GM21447 (cell line): ENCODE results near the gene PGC.

Source experiments
- ATAC-seq: cut with Tn5 transposase; IDR thresholded peaks from one replicate; pipeline ENCODE4 v1.9.1; 2021; ENCODE audit not compliant: unreplicated experiment

The PGC gene

DNA sequence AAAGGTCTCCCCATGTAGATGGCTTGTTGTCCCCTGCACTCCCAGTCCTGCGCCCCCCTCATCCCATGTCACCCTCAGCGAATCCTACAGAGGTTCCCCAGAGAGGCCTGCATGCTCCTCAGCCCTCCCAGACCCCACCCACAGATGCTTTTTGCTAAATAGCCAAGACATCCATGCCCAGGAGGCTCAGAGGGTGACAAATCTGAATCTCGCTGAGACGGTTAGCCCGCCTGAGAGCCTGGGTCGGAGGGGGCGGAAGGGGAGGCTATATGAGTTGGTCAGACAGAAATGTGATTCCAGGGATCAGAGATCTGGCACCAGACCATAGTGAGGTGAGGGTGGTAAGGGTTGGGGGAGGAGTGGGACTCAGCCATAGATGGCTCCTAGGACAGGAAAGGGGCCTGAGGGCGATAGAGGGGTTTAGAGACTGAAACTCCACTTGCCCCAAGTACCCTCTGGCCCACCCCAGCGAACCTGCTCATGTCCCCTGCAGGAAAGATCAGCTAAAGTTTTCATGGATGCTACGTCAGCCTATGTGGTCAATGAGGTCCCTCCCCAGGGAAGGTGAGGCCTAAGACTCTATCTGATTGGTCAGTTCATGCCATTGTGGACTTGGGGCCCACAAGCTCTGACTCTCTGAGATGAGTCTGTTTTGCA lies 45.0 kb downstream of the PGC start:
- no peak for ATAC-seq

DNA sequence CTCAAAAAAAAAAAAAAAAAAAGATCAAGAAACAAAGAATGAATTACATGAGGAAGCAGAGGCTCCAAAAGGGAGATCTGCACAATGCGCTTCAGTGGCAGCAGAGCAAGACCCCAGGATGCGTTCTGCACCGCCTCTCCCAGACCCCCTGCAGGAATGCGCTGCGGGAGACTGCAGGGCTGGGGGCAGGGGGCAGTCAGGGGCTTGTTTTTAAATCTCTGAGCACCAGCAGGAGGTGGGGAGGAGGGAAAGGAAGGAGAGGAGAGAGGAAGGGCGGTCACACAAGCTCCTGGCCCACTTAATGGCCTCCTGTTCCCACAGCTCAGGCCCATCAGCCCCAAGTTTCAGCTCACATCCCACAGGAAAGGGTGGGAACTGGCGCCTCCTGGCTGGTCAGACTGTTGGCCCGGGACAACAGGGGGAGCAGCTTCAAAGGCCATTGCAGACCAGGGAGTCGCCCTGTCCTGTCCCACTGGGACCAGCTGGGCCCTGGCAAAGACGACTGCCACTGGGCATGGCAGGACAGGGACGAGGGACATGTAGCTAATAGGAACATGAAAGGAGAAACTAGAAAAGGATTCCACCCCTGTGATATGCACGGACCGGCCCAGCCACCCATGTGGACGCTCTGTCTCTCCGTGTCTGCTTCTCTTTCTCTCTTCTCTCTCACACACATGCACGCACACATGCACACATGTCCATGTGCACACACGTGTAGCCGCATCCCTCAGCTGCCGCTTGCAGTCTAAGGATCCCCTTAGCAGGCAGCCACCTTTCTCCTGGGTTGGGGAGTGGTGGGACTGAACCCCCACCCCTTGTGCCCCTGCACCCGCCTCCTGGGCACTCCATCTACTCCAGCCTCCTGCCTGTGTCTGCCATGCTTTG lies 46.5 kb downstream of the PGC start:
- no peak for ATAC-seq

DNA sequence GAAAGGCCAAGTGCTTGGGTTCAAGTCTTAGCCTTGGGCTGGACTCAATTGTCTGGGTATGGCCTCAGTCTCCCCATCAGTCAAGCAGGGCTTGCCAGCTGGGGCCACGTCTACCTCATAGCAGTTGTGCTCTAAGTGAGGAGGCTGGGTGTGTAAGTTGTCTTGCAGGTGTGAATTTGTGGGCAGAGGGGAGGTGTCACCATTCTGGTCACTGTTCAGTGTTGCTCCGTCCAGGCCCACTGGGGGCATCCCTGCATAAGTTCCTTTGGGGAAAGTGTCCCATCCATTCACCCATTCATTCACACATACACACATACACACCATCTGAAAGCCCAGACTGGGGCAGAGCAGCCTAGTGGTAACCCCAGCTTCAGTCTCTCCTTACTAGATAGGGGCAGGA lies 48.1 kb downstream of the PGC start:
- ATAC-seq = no peak

DNA sequence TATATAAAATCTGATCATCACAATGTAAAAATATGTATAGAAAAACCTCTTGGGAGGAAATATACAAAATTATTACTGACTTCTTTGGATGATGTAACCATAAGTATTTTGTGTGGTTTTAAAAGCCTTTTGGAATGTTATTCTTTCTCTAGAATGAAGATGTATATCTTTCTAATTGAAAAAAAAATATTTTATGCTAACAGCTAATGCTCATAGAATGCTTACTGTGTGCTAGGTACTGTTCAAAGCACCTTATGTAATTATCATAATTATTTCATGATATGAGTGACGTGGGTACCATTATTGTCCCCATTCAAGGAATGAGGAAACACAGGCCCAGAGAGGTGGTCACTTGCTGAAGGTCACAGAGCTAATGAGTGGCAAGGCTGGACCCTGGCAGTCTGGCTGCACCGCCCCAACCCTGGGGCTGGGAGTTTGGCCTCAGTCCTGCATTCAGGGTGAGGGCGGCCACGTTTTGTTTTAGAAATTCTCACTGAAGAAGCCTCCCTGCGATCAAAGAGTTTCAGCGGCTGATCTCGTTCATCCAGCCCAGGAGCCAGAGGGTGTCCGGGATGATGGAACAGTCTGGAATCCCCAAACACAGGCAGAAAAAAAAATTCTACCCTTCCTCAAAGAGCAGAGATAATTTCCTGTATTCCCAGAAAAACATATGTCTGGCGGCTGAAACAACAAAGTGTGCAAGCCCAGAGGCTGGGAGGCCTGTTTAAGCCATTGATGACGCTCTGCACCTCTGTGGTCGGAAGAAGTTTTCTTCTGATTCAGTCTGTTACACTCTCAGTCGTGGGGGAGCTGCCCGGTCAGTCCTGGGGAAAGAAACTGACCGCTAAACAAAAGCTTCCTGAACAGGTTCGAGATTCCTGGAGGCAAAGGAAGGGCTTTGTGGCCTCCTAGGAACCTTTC lies 49.1 kb downstream of the PGC start:
- no peak for ATAC-seq

DNA sequence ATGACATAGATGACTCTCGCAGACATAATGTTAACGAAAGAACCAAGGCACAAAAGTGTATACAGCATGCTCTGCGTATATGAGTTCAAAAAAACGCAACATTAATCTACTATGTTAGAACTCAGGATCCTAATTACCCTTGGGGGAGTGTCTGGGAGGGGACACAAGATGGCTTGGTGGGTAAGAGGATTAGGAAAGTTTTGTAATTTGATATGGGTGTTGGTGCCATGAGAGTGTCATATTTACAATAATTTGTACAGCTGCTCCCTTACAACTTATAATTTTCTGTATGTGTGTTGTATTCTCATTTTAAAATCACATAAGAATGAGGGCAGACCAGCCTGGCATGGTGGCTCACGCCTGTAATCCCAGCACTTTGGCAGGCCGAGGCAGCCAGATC lies 50.4 kb downstream of the PGC start:
- no peak for ATAC-seq

DNA sequence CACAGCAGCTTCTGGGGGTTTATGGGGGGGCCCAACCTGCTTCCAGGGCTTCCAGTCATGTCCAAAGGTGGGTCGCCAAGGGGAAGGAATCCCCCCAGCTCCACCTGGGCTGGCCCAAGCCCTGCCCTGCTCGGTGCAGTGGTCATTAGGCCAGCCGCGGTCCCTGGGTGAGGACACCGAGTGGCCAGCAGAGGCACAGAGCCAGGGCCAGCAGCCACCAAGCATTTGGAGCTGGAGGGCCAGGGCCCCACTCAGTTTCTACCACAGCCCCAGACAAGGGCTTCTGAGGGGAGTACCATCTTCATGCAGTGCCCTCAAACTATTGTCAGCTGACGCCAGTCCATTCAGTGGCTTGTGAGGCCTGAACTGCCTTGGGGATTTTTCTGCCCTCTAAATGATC lies 51.4 kb downstream of the PGC start:
- ATAC-seq = no peak

DNA sequence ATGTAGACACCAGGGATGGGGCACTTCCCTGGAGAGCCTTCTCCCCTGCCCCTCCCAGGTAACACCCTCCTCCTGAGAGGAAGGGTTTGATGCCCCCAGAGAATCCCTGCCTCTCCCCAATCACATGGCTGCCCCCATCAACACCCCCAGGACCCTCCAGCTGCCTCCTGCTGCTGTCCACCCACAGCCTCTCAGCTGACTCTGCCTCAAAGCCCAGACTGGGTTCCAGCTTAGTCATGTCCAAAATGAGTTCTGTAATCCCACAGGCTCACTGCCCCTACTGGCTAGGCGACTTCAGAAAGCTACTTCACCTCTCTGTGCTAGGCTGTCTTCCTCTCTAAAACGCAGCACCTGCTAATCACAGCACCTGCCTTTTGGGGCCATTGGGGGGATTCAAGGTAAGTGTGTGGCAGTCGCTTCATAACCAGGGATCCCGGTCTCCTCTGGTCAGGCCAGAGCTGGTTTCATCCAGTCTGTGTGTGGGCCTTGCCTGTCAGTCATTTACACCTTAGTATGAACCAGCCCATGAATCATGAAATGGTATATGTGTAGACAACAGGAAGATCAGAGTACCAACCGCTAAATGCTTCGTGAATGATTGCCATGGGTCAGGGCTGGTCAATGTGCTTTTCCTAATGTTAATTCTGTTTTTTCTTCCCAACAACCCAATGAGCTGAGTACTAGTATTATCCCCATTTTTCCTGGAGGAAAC lies 52.2 kb downstream of the PGC start:
- ATAC-seq = no peak

DNA sequence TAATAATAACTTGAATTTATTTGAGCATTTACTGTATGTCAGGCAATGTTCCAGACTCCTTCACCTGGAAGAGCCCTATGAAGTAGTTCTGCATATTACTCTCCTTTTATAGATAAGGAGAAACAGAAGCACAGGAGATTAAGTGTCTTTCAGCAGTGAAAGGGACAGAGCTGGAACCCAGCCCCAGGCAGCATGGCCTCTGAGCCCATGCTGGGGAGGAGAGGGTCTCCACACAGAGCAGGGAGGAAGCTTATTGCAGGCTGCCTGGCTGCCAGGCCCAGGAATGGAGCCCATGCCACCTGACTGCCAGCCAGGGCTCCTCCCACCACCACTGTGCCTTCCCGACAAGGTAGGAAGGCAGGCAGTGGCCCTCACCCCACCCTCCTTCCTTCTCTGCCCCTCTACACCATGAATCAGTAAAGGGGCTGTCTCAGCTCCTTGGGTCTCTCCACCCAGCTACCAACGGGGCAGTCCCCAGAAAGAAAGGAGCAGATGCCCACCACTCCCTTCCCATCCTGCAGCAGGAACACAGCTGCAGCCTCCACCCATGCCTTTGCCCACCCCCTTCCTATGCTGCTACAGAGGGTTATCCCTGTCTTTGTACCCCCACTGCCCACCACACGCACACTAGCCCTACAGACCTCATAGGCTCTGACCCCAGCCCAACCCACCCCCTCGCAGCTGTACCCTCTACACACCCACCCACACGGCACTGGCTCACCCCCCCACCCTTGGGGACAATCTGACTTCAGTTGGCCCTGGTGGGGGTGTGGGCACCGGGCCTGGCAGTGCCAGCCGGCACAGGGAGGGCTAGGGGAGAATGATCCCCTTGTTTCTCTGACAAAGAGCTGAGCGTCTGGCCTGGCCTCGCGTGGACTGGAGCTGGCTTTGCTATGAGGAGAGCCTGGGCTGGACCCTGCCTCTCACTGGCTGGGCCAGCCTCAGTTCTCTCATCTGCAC lies 53.6 kb downstream of the PGC start:
- ATAC-seq = no peak

DNA sequence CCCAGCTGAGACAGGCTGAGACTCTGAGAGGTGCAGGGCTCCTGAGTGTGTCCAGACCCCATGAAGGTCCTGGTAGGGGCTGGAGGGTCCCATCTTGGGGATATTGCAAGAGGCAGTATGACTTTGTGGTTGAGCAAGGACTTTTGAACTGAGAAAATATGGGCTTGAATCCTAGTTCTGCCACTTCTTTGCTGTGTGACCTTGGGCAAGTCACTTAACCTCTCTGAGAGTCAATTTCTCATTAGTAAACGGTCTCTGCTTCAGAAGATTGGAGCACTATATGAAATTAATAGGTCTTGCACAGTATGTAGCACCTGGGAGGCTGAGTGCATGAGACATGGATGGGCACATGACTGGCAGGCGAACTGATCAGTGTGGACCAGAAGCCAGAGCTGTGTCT lies 54.5 kb downstream of the PGC start:
- no peak for ATAC-seq

DNA sequence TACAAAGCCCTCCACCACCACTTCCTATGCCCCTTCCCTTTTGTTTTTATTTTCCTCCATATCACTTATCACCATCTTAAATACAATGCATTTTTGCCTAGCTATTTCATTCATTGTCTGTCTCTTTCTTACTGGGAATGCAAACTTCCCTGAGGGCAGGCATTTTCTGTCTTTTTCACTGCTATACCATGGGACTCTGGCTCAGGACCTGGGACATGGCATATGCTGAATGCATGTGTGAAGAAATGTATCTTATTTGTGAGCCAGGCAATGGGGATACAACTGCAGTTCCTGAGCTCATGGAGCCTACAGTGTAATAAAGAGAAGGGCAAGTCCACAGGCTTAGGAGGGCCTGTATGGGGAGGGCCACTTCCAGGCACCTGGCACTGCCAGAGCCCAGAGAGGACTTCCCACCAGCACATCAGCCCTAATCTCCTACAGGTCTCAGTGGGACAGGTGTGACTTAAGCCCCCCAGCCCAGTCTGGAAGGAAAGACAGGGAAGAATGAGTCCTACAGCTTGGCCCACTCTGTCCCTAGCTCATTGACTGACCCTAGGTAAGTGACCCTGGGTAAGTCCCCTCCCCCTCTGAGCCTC lies 55.0 kb downstream of the PGC start:
- no peak for ATAC-seq

DNA sequence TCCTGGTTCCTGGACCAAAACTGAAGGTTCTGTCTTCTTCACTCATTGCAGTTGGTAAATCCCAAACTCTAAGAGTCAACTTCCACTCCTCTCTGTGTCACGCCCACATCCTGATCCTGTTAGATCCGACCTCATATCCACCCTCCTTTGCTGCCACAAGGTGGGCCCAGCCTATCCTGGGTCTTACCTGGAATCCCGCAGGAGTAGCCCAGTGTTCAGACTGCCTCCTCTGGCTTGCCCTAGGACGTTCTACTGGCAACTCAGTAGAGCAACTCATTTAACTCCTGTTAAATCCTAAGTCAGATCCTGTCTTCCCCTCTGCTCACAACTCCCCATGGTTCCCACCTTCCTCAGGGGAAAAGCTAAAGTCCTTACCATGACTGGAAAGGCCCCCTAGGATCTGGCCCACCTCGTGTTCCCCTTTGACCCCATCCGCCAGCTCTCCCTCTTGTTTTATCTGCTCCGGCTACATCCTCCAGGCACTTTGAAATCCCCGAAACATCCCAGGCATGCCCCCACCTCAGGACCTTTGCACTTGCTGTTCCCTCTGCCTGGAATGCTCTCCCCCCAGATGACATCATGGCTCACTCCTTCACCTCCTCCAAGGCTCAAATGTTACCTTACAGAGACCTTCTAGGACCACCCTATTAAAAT lies 55.6 kb downstream of the PGC start:
- ATAC-seq = no peak

DNA sequence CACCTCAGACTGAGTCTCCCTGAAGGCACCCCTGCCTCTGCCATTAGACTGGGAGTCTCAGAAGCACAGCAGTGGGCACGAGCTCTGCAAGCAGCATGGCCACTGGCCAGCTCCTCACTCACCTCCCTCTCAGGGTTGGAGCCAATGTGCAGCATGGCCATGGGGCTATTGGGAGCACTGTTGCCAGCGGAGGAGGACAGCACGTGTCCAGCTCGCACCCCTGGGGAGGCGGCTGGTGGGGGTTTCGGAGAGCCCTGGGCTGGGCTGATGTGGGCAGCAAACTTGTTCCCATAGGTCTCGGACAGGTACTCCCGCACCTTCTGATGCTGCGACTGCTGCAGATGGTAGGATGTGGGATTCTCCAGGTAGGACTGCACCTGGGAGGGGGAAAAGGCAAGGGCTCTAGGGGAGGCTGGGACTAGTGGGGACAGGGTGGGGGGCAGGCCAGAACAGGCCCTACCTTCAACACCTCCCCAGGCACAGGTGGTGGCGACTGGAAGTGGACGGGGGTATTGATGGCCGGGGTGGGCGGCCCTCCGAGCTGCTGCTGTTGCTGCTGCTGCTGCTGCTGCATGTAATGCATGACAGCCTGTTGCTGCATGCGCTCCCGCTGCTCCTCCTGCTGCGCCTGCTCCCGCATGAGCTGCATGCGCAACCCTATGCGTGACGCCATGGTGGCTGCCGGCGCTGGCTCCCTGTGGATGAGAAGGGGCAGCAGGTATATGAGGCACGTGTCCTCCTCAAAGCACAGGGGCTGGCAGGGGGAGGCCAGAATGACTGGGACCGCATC lies 56.5 kb downstream of the PGC start:
- ATAC-seq = no peak

DNA sequence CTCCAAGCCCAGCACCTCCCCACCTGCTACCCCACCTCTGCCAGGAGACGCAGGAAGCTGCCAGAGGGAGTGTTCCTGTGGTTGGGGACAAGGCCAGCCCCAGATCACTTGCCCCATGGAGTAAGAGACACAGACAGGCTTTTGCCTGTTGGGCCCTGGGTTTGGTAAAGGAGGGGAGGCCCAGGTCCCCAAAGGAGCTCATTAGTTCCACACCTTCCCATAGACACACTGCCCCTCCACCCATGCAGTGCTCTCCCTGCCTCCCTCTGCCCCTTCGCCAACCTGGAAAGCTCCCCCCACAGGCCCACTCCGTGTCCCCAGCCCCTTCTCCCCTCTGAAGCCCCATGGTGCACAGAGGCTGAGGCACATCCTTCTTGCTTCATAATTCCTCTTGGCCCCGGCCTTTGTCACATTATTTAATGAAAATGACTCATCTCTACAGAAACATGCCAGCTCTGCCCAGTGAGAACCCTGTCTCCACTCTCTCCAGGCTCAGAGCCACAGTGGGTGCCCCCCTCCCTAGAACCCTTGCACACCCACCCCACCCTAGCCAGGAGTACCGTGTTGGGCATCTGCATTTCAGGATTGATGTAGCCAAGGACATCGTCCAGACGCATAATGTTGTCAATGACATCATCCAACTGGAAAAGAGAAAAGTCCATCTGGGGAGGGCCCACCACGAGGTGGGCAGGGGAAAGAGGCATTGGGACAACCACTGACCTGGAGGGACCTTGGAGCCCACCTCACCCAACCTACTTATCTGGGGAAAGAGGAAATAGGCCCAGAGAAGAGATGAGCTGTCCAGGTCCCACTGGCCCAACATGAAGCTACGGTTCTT lies 57.8 kb downstream of the PGC start:
- no peak for ATAC-seq

DNA sequence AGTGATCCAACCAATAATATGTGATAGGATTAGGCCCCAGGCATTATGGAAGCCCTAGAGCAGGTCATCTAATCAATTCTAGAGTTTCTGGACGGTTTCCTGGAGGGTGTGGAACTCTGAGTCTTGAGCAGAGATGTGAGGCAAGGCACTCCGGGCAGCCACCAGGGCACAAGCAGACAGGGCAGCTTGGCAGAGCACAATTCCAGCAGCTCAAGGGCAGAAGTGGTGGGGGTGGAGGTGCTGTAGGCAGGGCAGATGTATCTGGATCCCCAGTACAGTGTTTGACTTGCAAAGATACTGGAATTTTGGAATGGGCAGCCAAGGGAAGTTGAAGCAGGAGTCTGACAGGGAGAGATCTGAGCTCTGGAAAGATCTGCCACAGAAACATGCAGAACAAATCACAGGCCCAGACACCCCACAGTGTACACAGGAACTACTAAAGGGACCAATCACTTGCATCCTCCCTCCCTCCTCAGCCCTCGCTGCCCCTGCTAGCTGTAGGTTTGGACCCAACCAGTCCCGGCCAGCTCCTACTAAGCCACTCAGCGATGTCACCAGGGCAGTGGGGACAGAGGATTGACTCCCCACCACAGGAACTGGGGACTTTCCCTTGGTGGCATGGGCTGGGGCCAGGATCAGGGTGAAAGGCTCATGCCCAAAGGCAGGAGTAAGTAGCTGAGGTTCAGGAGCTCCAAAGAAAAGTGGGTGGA lies 58.8 kb downstream of the PGC start:
- ATAC-seq = no peak

DNA sequence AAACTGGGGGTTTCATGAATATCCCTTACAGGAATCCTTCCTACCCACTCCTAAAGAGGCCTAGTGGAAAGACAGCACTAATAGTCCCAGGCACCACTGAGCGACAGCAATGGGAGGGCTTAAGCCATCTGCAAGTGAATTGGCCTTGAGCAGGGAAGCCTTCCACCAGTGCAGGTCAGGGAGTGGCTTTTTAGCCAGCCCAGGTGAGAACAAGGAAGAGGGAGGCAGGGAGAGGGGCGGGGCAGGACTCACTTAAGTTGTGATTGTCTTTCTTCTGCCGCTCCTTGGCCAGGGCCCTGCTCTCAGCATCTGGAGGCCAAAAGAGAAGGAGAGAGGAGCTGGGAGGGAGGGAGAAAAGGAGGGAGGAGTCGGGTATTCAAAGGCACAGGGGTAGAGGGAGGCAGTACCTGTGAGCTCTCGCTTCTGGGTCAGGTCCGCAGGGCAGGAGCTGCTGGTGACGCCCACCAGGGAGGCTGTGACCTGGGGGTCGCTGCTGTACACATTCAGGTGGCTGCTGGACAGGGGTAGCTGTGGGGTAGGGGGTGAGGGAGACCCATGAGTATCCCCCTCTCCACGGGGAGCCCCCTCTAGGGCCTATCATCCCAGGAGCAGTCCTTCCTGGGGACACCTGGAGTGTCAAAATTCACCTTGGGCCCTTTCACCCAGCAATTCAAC lies 59.6 kb downstream of the PGC start:
- no peak for ATAC-seq
